Omental fat pad (tissue), 4 donors: ENCODE results near the gene PRMT3. TPM values are rescaled to one million over a fixed set of nuclear protein-coding genes. Genes with fewer than 3 reads are reported as not detected.
"Not testable (repeated sequence)": the region's sequence is repeated elsewhere in the genome, so short reads cannot be mapped to it uniquely, and the experiment has no call there.

Experiments used
- ATAC-seq: fragments of 150-250 bp; one replicate; pipeline ENCODE4 v1.9.1; 2016; ENCODE audit warnings: mild to moderate bottlenecking, moderate library complexity; ENCODE audit not compliant: low FRiP score
- DNase-seq: peaks from one replicate; pipeline ENCODE4 v3.0.0-alpha.2; 2019; ENCODE audit warnings: low spot score
- total RNA-seq, 4 donors: library from RNA; depleted of rRNA; stranded (reverse); fragments of >200 nt; gene quantifications; one replicate each; pipeline ENCODE4 v1.1.0, GENCODE V29; 2016
- TF ChIP-seq, protein P1 (sequence below), 3 donors: fragments of 450-650 bp; IDR thresholded peaks; one replicate each; pipeline ENCODE4 v1.5.1; 2016 to 2017; ENCODE audit warnings: antibody characterized with exemption in 3 of 3, mild to moderate bottlenecking in 3 of 3, moderate library complexity in 2 of 3

Gene PRMT3
- total RNA-seq, 4 donors from 2014 or later, result 13.8 to 21.0 (median 16.0) TPM

DNA sequence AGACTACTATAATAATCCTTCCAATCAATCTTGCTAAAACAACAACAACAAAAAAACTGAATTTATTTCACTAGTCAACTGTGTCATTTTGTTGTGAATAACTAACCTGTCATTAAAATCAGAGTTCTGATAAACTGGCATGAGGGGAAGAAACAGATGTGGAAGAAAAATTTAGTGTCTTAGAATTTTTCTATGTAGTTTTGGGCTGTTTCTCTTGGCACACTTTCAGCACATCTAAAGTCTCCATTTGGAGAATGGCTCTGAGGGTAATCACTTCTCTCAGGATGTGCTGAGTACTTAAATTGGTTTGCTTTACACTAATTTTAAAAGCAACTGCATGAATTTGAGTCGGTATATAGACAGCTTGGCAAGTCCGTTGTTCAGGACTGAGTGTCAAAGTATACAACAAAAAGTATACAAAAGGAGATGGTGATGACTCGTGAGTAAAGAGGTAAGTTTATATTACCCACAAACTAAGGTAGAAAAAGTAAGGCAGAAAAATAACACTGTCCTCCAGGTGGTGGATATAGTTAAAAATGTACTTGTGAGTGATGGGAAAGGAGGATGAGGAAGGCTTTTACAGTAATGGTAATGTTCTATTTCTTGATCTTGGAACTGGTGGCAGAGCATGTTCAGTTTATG, 13.8 kb upstream of the PRMT3 start:
- ATAC-seq, result no peak
- DNase-seq, result no peak
- TF ChIP-seq, protein P1, sequence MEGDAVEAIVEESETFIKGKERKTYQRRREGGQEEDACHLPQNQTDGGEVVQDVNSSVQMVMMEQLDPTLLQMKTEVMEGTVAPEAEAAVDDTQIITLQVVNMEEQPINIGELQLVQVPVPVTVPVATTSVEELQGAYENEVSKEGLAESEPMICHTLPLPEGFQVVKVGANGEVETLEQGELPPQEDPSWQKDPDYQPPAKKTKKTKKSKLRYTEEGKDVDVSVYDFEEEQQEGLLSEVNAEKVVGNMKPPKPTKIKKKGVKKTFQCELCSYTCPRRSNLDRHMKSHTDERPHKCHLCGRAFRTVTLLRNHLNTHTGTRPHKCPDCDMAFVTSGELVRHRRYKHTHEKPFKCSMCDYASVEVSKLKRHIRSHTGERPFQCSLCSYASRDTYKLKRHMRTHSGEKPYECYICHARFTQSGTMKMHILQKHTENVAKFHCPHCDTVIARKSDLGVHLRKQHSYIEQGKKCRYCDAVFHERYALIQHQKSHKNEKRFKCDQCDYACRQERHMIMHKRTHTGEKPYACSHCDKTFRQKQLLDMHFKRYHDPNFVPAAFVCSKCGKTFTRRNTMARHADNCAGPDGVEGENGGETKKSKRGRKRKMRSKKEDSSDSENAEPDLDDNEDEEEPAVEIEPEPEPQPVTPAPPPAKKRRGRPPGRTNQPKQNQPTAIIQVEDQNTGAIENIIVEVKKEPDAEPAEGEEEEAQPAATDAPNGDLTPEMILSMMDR (IDR thresholded peaks at IDR 0.05), result no peak

GRCh38 chr11:20374741-20375300, 12.7 kb upstream of the PRMT3 start:
- ATAC-seq, result no peak
- no peak for DNase-seq
- TF ChIP-seq, protein P1 (IDR thresholded peaks at IDR 0.05), result no peak

GRCh38 chr11:20376162-20376730, 11.3 kb upstream of the PRMT3 start:
- no peak for ATAC-seq
- TF ChIP-seq, protein P1 (IDR thresholded peaks at IDR 0.05), result no peak
- no peak for DNase-seq

GRCh38 chr11:20385996-20386395, 1.5 kb upstream of the PRMT3 start:
- ATAC-seq, DNase-seq: not testable (repeated sequence)

DNA sequence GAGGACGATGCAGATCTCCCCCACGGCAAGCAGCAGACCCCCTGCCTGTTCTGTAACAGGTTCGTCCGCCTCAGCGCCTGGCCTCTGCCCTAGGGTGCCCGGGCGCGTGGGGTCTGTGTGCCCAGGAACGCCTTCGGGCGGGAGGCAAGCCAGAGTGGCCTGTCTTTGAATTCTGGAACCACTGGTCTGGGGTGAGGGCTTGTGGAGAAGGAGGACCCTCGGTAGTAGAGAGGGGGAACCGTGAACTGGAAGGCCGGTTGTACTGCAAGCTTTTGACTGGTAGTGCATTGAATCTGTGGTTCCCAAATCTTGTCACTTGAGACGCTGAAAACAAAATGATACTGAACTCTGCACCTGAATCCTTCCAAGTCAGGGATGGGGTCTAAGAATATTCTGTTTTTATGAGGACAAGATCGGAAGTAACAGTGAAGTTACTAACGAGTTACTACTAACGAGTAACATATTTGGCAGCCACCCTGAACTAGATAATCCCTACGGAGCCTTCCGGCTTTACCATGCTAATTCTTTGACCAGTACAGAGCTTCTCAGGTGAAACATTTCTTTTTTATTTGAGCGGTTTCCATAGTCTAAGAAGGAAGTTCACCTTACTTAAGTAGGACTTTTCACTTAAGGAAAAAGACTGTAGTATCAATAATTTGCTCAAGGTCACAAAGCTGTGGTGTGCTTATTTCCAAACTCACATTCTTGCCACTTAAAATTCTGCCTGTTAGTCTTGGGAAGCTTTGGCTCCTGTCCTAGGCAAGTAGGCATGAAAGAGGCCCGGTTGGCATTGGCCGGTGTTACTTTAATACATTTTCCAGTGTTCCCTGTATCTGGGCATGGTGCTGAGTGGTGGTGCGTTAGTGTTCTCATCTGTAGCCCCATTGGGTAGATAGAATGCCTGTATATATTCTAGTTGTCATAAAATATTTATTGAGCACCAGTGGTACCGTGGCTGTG, 860 bp downstream of the PRMT3 start:
- TF ChIP-seq, protein P1 (IDR thresholded peaks at IDR 0.05), result no peak
- DNase-seq (peak; percentile 32), ATAC-seq (peak; percentile 24)

- no peak for ATAC-seq
- TF ChIP-seq, protein P1 (IDR thresholded peaks at IDR 0.05), result no peak
These were observed 9.8 kb downstream of the PRMT3 start for GRCh38 chr11:20397281-20397680.

GRCh38 chr11:20399498-20399897, 12.0 kb downstream of the PRMT3 start:
- TF ChIP-seq, protein P1 (IDR thresholded peaks at IDR 0.05), result no peak
- DNase-seq (no peak), ATAC-seq (no peak)

More at GRCh38 chr11:20397281-20397680, 9.8 kb downstream of the PRMT3 start:
- no peak for DNase-seq
